ENCODE data around the gene TMOD3.
"Not testable (repeated sequence)": the region's sequence is repeated elsewhere in the genome, so short reads cannot be mapped to it uniquely, and the experiment has no call there.

The TMOD3 gene

GRCh38 chr15:51829376-51830275, at the start of gene TMOD3:
Gene TMOD3, plus strand, starts transcription at chr15:51829653. Its CDS starts 33,232 bp downstream, at chr15:51862885.
- DNase-seq = no peak

DNA sequence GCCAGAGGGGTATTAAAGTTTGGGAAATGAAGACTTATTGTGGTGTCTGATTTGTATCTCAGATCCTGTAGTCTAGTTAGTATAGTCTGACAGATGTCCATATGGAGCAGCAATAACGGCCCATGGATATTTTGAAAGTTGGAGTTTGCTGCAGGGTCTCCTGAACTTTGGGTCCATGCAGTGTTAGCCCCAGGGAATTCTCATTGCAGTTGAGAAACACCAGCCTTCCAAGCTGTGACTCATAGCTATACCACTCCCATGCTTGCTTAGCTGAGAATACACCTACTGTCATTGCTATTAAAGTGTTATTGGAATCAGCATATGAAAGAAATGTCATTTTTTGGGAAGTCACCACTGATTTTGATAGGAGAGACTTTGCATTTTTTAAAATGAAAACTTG, 48.8 kb upstream of the TMOD3 start:
- DNase-seq = no peak

- no peak for DNase-seq
Observed at GRCh38 chr15:51781506-51781905, 47.9 kb upstream of the TMOD3 start.

DNA sequence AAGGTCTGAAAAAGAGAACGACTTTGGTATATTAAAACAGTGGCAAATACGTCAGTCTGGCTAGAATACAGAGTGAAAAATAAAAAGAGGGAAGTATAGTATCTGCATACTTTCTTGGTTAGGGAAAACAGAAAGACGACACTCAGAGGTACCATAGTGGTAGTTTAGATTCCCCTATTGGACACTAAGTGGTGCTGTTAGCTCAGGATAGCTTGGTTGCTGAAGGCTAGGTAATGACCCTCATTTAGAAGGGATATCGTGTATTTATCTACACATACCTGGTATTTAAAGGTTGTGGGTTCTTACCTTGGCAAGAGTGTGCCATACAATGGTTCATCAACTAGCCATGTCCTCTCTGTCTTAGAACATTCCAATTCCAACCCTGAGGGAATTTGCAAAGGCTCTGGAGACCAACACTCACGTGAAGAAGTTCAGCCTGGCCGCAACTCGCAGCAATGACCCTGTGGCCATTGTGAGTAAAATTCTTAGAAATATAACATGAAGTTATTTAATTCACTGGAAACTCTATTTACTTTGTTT, 47.0 kb upstream of the TMOD3 start:
- DNase-seq = no peak

DNA sequence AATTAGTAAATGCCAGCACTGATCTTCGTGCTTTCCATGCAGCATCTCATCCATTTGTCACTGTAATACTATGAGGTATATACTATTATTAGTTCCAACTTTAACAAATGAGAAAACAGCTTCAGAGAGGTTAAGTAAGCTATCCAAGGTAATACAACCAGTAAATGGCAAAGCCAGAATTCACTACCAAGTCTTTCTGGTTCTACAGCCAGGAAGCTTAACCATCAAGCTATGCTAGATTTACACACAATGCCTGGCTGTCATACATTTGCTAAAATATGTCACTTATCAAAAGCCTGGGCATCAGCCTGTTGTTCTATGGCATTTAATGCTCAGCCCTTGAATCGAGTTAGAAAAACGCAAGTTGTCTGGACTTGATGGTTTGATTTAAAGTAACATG, 45.5 kb upstream of the TMOD3 start:
- DNase-seq = no peak

DNA sequence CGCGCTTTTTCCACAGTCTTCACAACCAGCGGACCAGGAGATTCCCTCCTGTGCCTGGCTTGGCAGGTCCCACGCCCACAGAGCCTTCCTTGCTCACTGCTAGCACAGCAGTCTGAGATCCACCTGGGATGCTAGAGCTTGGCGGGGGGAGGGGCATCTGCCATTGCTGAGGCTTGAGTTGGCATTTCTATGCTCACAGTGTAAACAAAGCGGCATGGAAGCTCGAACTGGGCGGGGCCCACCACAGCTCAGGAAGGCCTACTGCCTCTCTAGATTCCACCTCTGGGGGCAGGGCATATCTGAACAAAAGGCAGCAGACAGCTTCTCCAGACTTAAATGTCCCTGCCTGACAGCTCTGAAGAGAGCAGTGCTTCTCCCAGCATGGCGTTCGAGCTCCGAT, 42.3 kb upstream of the TMOD3 start:
- DNase-seq = not testable (repeated sequence)

DNA sequence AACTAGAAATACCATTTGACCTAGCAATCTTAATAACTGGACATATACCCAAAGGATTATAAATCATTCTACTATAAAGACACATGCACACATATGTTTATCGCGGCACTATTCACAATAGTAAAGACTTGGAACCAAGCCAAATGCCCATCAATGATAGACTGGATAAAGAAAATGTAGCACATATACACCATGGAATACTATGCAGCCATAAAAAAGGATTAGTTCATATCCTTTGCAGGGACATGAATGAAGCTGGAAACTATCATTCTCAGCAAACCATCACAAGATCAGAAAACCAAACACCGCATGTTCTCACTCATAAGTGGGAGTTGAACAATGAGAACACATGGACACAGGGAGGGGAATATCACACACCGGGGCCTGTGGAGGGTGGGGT, 37.0 kb upstream of the TMOD3 start:
- DNase-seq = not testable (repeated sequence)

DNA sequence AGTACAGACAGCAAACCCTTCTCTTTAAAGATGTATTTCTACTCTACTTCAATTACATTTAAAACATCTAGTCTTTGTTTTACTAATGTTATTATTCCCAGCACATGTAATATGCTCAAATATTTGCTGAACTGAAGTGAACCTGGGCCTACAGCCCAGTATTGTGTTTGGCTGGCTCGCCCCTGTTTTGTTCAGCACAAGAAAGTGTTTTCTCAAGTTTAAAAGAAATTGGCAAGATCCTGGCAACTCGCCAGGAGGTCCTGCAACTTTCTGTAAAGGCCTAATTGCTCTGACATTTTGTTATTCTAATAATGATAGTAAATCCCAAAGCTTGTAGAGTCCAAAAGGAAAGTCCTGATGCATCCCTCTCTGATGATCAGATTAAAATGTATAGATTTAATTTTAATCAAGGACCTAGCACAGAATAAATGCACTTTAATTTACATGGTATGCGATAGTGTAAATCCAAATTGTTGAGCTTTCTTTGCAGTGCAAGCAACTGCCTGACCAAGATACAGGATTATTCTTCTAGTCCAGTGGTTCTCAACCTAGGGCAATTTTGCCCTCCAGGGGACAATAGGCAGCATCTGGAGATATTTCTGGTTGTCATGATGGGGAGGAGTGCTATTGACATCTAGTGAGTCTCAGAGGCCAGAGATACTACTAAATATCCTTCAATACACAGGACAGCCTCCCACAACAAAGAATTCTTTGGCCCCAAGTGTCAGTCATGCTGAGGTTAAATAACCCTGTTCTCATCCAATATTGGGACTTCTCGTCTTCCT, 35.7 kb upstream of the TMOD3 start:
- no peak for DNase-seq

- no peak for DNase-seq
Observed at GRCh38 chr15:51796847-51797401, 32.5 kb upstream of the TMOD3 start.

- no peak for DNase-seq
Observed at GRCh38 chr15:51798281-51798680, 31.2 kb upstream of the TMOD3 start.

GRCh38 chr15:51799282-51800252, 29.9 kb upstream of the TMOD3 start:
- no peak for DNase-seq

- DNase-seq = no peak
Observed at GRCh38 chr15:51801391-51801835, 28.0 kb upstream of the TMOD3 start.

DNA sequence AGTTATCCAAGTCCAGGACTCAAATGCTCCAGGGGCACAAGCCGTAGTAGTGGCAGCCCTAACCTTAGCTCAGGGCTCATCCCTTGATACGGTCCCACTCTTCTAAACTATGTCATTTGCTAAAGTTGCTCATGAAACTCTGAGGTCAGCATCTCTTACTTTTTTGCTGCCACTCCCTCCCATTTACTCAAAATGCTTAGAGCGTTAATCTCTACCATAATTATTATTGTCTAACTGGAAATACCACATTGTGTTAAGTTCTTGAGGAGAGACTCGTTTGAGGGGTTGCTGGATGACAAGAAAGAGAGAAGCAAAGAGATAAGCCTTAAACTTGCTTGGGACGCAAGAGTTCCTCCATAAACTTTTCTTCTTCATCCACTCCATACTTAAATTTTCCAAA, 26.9 kb upstream of the TMOD3 start:
- no peak for DNase-seq

DNA sequence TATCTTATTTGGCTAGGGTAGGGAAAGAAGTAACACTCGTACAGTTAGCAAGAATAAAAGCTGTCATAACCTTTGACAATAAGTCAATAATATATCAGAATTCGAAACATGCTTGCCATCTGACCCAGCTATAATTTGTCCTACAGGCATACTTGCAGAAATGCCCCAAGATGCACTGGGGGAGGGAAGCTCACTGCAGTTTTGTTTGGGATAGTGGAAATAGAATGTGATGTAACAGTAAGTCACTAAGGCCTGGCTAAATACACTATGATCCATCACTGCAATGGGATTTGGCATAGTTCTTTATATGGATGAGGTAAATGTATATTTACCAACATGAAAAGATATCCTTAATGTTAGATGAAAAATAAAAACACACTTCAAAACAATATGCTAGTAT, 25.5 kb upstream of the TMOD3 start:
- no peak for DNase-seq

DNA sequence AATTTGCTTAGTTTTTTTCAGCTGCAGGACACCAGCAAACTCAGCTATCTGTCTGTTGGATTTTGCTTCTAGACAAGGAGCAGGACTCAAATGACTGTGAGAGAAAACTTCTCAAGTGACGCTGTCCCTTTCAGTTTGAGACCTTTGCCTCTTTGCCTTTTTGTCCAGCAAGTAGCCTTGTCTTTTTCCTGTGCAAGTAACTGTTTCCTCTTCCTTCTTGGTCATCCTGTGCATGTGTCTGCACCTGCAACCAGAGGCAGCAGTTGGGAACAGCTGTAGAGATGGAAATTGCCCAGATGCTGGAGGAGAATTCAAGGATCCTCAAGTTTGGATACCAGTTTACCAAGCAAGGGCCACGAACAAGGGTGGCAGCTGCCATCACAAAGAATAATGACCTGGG, 23.3 kb upstream of the TMOD3 start:
- no peak for DNase-seq

DNA sequence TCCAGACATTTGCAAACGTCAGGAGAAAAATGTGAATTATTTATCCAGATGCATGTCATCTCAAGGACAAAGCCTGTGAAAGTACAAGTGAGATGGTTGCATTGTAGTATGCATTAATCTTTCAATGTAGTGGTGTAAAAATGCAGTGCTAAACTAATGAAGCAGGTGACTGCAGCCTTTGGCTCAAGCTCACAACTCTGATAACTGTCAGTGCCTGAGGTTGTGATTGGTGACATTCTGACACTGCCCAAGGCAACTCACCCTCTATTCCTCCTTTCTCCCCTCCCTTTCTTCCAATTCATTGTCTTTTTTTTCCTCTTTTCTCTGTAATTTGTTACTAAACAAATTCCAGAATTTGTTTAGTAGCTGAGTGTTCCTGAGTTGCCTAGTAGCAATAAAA, 20.0 kb upstream of the TMOD3 start:
- no peak for DNase-seq

DNA sequence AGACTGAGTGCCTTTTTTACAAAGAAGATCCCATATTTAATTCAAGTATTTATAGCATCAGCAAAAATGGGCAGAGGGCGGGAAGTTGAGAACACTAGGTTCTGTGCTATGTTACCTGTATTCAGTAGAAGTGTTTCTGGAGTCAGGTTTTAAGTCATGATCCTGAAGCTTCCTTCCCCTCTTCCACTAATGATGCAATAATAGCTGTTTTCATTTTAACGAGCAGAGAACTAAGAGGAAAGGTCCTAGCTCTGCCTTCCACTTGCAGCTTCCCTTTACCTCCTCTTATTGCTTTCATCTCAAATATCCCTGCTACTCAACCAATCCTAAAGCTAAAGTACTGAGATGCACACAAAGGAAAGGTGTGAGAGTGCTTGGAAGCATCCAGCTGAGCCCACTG, 16.9 kb upstream of the TMOD3 start:
- no peak for DNase-seq

GRCh38 chr15:51814606-51815005, 14.8 kb upstream of the TMOD3 start:
- DNase-seq = peak; percentile 14

- no peak for DNase-seq
Observed at GRCh38 chr15:51816611-51817010, 12.8 kb upstream of the TMOD3 start.

GRCh38 chr15:51818150-51818549, 11.3 kb upstream of the TMOD3 start:
- DNase-seq = no peak

GRCh38 chr15:51825698-51826097, 3.8 kb upstream of the TMOD3 start:
- DNase-seq = no peak
